HepG2 (cell line): ENCODE data around the gene EPG5. TPM values are rescaled to one million over a fixed set of nuclear protein-coding genes. Genes with fewer than 3 reads are reported as not detected.

Experiments
- AGO1 ChIP-seq: fragments of 200-400 bp; formaldehyde crosslinking; IDR thresholded peaks from 2 replicates; pipeline ENCODE4 v1.6.1; 2017; ENCODE audit warnings: mild to moderate bottlenecking, low read depth, low read length, moderate library complexity; ENCODE audit not compliant: poor library complexity, severe bottlenecking
- ATRX ChIP-seq: sonication (generic); formaldehyde crosslinking; IDR thresholded peaks from 2 replicates; pipeline ENCODE4 v1.4.0; 2020; ENCODE audit warnings: missing genetic modification reagents, borderline replicate concordance
- HMGXB3 ChIP-seq: sonication (generic); formaldehyde crosslinking; IDR thresholded peaks from 2 replicates; pipeline ENCODE4 v1.4.0; 2020; ENCODE audit warnings: missing genetic modification reagents, borderline replicate concordance
- IRX3 ChIP-seq: sonication (generic); formaldehyde crosslinking; IDR thresholded peaks from 2 replicates; pipeline ENCODE4 v1.8.1; 2023; ENCODE audit warnings: mild to moderate bottlenecking, low read depth, missing genetic modification reagents, borderline replicate concordance
- KLF13 ChIP-seq: sonication (generic); formaldehyde crosslinking; IDR thresholded peaks from 2 replicates; pipeline ENCODE4 v1.4.0; 2020; ENCODE audit warnings: mild to moderate bottlenecking, missing genetic modification reagents
- MEIS1 ChIP-seq: sonication (generic); formaldehyde crosslinking; IDR thresholded peaks from 2 replicates; pipeline ENCODE4 v1.9.0; 2021; ENCODE audit warnings: mild to moderate bottlenecking, missing genetic modification reagents, moderate library complexity, borderline replicate concordance
- SIX4 ChIP-seq: sonication (generic); formaldehyde crosslinking; IDR thresholded peaks from 2 replicates; pipeline ENCODE4 v1.4.0; 2020; ENCODE audit warnings: missing genetic modification reagents
- SYNCRIP ChIP-seq: fragments of 200-400 bp; formaldehyde crosslinking; IDR thresholded peaks from 2 replicates; pipeline ENCODE4 v1.6.1; 2018; ENCODE audit warnings: mild to moderate bottlenecking, low read depth, low read length; ENCODE audit not compliant: insufficient read depth
- TCF12 ChIP-seq, 2 experiments: fragments of 450-650 bp in 1 of 2; sonication (generic) in 1 of 2; formaldehyde crosslinking in 1 of 2; IDR thresholded peaks; 2 replicates each; pipeline versions ENCODE4 v1.6.1 to v1.8.0; 2017 to 2022; ENCODE audit warnings: antibody characterized with exemption in 1 of 2, mild to moderate bottlenecking in 1 of 2, missing genetic modification reagents in 1 of 2, moderate library complexity in 1 of 2
- ZFP1 ChIP-seq: IDR thresholded peaks from 2 replicates; pipeline ENCODE4 v1.6.1; 2016
- ZNF382 ChIP-seq: sonication (generic); formaldehyde crosslinking; IDR thresholded peaks from 2 replicates; pipeline ENCODE4 v1.5.0; 2020; ENCODE audit warnings: missing genetic modification reagents, mild to moderate bottlenecking, borderline replicate concordance
- ZNF781 ChIP-seq: sonication (generic); formaldehyde crosslinking; IDR thresholded peaks from 2 replicates; pipeline ENCODE4 v1.5.1; 2020; ENCODE audit warnings: borderline replicate concordance, mild to moderate bottlenecking, missing genetic modification reagents; ENCODE audit errors: not compliant biosample characterization
- ZSCAN21 ChIP-seq: sonication (generic); formaldehyde crosslinking; IDR thresholded peaks from 2 replicates; pipeline ENCODE4 v1.8.0; 2022; ENCODE audit warnings: mild to moderate bottlenecking, missing genetic modification reagents, moderate library complexity, borderline replicate concordance
- polyA plus RNA-seq, 8 experiments: library from polyadenylated mRNA; depleted of rRNA in 3 of 8; stranded (reverse) in 7 of 8; unstranded in 1 of 8; fragments of >200 nt; fragmentation: Illumina TruSeq in 4 of 8; extraction: Trizol in 4 of 8; gene quantifications; 2 replicates each; pipeline versions ENCODE4 v1.2.1 to v1.2.3, GENCODE V29; 2011 to 2016; ENCODE audit warnings: low read depth in 4 of 8, missing spikeins in 1 of 8, mixed read lengths in 1 of 8; ENCODE audit not compliant: insufficient read depth in 1 of 8
- total RNA-seq, 5 experiments: library from RNA; depleted of rRNA; stranded (reverse); fragments of >200 nt; fragmentation: Illumina TruSeq; extraction: Trizol; gene quantifications; 2 replicates each; pipeline ENCODE4 v1.2.3, GENCODE V29; 2016; ENCODE audit warnings: low read depth in 1 of 5
- TF ChIP-seq, protein P1 (sequence below): IDR thresholded peaks from 2 replicates; pipeline ENCODE4 v1.6.1; 2012; ENCODE audit warnings: low read length, improper control_type of control experiment
- TF ChIP-seq, protein P2 (sequence below): sonication (generic); formaldehyde crosslinking; IDR thresholded peaks from 2 replicates; pipeline ENCODE4 v1.5.0; 2020; ENCODE audit warnings: mild to moderate bottlenecking, missing genetic modification reagents
- TF ChIP-seq, protein P3 (sequence below): IDR thresholded peaks from 2 replicates; pipeline ENCODE4 v1.6.1; 2016; ENCODE audit warnings: missing genetic modification reagents, missing compliant biosample characterization
- TF ChIP-seq, protein P4 (sequence below): IDR thresholded peaks from 2 replicates; pipeline ENCODE4 v1.6.1; 2016; ENCODE audit warnings: low read depth, borderline replicate concordance

Gene EPG5
- total and polyA plus RNA-seq, 2 of the 13 experiments (the other 11 are each of a cell fraction or from before 2014, with no cell fraction given) = 6.7 to 9.3 TPM

DNA sequence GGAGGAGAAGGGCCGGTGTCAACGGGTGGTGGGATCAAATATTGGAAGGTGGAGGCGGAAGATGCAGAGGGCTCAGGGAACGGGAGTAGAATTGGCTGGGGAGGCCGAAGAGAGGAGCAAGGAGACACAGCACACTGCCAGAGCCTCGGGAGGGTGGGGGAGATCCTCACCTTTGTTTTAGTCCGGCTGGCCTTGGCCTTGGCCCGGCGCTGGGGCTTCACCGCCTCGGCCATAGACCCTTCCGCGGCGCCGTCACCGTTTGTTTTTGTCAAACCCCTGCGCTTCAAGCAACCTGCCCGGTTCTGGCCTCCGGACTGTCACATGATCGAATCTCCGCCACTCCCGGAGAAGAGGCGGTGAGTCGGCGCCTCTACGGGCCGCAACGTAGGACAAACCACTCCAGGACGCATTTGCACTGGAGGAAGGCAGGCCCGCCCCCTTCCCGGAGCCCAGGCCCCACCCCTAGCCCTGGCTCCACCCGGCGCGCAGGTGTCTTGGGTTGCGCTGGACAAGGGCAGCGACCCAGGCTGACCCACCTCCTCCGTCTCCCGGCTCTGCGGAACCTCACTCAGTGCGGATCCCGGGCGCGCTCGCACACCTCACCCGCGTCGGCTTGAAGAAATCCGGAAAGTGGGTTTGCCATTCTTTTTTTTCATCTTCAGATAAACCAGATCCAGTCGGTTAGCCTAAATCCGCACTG, at the start of gene EPG5 (continued):
- TF ChIP-seq SYNCRIP = no peak
- peak; percentile 5 for TF ChIP-seq ZNF781 (CRISPR knock-in tag)
- TF ChIP-seq, protein P1, sequence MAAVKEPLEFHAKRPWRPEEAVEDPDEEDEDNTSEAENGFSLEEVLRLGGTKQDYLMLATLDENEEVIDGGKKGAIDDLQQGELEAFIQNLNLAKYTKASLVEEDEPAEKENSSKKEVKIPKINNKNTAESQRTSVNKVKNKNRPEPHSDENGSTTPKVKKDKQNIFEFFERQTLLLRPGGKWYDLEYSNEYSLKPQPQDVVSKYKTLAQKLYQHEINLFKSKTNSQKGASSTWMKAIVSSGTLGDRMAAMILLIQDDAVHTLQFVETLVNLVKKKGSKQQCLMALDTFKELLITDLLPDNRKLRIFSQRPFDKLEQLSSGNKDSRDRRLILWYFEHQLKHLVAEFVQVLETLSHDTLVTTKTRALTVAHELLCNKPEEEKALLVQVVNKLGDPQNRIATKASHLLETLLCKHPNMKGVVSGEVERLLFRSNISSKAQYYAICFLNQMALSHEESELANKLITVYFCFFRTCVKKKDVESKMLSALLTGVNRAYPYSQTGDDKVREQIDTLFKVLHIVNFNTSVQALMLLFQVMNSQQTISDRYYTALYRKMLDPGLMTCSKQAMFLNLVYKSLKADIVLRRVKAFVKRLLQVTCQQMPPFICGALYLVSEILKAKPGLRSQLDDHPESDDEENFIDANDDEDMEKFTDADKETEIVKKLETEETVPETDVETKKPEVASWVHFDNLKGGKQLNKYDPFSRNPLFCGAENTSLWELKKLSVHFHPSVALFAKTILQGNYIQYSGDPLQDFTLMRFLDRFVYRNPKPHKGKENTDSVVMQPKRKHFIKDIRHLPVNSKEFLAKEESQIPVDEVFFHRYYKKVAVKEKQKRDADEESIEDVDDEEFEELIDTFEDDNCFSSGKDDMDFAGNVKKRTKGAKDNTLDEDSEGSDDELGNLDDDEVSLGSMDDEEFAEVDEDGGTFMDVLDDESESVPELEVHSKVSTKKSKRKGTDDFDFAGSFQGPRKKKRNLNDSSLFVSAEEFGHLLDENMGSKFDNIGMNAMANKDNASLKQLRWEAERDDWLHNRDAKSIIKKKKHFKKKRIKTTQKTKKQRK = no peak
- no peak for TF ChIP-seq ZFP1
- TF ChIP-seq, protein P2, sequence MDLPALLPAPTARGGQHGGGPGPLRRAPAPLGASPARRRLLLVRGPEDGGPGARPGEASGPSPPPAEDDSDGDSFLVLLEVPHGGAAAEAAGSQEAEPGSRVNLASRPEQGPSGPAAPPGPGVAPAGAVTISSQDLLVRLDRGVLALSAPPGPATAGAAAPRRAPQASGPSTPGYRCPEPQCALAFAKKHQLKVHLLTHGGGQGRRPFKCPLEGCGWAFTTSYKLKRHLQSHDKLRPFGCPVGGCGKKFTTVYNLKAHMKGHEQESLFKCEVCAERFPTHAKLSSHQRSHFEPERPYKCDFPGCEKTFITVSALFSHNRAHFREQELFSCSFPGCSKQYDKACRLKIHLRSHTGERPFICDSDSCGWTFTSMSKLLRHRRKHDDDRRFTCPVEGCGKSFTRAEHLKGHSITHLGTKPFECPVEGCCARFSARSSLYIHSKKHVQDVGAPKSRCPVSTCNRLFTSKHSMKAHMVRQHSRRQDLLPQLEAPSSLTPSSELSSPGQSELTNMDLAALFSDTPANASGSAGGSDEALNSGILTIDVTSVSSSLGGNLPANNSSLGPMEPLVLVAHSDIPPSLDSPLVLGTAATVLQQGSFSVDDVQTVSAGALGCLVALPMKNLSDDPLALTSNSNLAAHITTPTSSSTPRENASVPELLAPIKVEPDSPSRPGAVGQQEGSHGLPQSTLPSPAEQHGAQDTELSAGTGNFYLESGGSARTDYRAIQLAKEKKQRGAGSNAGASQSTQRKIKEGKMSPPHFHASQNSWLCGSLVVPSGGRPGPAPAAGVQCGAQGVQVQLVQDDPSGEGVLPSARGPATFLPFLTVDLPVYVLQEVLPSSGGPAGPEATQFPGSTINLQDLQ (CRISPR knock-in tag) = no peak
- TF ChIP-seq TCF12 (IDR thresholded peaks at IDR 0.05) = no peak
- TF ChIP-seq TCF12 (CRISPR knock-in tag; IDR thresholded peaks at IDR 0.05) = no peak
- no peak for TF ChIP-seq IRX3 (CRISPR knock-in tag)
- no peak for TF ChIP-seq ATRX (CRISPR knock-in tag)
- TF ChIP-seq SIX4 = no peak; the same call in 1 of the 2 replicates
- no peak for TF ChIP-seq KLF13 (CRISPR knock-in tag)
- TF ChIP-seq, protein P3, sequence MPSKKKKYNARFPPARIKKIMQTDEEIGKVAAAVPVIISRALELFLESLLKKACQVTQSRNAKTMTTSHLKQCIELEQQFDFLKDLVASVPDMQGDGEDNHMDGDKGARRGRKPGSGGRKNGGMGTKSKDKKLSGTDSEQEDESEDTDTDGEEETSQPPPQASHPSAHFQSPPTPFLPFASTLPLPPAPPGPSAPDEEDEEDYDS = peak; percentile 48
- TF ChIP-seq MEIS1 (CRISPR knock-in tag) = peak; percentile 44; the same call in 1 of the 2 replicates
- TF ChIP-seq AGO1 = peak; percentile 42
- no peak for TF ChIP-seq ZSCAN21
- TF ChIP-seq, protein P4, sequence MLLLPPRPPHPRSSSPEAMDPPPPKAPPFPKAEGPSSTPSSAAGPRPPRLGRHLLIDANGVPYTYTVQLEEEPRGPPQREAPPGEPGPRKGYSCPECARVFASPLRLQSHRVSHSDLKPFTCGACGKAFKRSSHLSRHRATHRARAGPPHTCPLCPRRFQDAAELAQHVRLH (CRISPR knock-in tag) = peak; percentile 55; the same call in 1 of the 2 replicates
- TF ChIP-seq ZNF382 = no peak
- TF ChIP-seq HMGXB3 (CRISPR knock-in tag) = no peak
